HG02610 (cell line): Measurements from ENCODE around the gene ATXN7L1.

Source experiments
- ATAC-seq: cut with Tn5 transposase; IDR thresholded peaks from one replicate; pipeline ENCODE4 v1.9.1; 2021; ENCODE audit warnings: mild to moderate bottlenecking, moderate library complexity; ENCODE audit not compliant: unreplicated experiment

ATXN7L1 gene

GRCh38 chr7:105786520-105787470 lies 89.6 kb downstream of the ATXN7L1 start:
- ATAC-seq, result no peak

GRCh38 chr7:105782391-105783042 lies 93.9 kb downstream of the ATXN7L1 start:
- ATAC-seq, result no peak

DNA sequence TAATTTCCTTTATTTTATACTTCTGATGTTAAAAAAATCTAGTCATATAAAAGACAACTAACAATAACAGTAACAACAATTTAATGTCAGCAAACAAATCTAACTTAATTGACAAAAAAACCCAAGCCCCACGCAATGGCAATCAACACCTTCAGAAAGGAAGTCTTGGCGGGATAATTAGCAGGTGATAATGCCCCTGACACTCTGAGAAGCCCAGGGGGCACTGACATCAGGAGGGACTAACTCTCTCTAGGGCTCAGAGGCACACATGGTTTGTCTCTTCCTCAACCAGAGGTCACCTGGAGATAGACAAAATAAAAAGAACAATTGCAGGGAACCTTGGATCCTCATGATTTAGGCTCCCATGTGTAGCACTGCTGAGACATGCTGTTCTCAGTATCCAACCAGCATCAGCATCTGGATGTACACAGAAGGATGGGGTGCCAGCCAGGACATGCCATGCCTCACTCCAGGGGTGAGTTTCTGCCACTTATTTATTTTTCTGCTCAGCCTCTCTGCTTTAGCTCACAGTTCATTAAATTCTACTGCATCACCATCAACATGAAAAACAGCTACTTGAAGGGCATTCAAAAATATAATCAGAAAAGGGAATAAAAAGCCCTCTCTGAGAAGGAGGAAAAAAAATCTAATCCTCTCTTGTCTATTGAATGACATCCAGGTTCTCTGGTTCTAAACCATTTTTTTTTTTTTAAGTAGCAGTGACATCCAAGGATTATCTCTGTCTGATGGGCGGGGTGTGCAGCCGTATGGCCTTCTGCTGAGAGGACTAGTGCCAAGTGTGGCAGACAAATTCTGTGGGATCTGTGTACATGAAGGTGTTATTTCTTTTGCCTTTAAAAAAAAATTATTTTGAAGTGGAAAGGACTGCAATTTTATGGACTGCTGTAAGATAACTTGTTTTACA lies 96.3 kb downstream of the ATXN7L1 start:
- ATAC-seq, result no peak

GRCh38 chr7:105778956-105779355 lies 97.4 kb downstream of the ATXN7L1 start:
- ATAC-seq, result no peak

GRCh38 chr7:105776986-105777910 lies 99.2 kb downstream of the ATXN7L1 start:
- no peak for ATAC-seq

DNA sequence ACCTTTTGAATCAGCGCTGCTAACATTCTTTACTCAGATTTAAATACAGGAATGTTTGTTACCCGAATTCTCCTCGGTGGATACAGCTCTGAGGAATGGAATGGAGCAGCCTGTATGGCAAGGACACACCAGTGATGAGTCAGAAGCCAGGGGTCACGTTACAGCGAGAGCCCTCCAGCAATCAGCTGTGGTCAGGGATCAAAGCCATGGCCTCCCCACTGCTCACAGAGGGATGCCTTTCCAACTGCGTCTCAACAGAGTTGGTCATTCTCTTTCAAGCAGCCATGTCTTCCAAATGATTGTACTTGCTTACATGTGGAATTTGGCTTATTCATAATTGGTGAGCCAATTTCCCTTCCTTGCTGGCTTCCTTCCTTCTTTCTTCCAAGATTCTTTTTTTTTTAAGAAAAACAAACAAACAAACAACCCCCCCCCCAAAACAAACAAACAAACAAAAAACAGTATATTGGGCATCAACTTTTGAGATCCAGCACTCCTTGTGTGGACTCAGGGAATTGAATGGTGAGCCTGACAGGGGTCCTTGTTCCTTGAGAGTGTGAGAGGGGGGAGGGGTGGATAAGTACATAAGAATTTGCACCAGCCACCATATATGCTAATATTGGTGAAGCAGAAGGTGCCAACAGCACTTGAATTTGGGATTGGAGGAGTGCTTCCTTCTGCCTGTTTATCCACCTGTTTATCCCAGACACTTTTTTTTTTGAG lies 100.2 kb downstream of the ATXN7L1 start:
- ATAC-seq, result no peak

GRCh38 chr7:105775580-105775979 lies 100.8 kb downstream of the ATXN7L1 start:
- no peak for ATAC-seq

DNA sequence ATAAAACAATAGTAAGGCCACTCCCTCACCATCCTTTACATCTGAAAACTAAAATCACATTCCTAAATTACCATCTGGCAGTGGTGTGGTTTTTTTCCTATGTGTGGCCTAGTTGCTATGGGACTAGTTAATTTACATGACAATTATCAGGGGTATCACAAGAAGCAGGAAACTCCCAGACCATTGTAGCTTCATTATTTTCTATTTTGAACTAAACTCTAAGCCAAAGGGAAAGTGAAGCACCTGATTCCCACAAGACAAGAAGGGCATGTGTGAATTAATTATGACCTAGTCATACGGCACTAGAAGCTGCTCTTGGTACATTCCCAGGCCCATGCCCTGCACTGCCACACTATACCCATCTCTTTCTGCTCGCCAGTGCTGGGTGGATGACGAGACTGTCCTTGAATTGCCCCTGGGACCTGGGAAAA lies 103.4 kb downstream of the ATXN7L1 start:
- no peak for ATAC-seq

- ATAC-seq, result peak; percentile 48
These were observed 106.3 kb downstream of the ATXN7L1 start for GRCh38 chr7:105769901-105770628.

DNA sequence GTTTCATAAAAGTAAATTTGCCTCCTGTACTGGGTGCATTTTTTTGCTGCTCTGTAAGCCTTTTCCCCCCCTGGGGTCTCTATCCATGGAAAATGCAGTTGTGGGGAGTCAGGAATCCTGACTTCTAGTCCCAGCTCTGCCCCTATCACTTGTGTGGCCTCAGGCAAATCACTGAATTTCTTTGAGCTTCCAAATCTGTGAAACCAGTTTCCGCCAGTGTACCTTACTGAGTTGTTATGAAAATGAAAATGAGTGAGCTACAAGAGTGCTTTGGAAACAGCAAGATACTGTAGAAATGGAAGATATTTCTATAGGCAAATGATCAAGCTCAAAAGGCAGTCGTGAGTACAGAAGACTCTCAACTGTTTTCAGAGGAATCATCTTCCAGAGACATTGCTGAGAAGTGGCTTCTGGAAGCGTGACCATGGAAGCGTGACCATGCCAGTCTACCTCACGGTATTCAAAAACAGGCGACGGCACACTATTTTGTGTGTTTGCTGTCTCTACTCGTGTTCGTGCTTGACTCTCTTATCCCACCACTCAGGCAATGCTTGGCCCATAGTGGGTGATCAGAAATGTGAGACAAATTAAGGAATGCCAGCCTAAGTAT lies 107.4 kb downstream of the ATXN7L1 start:
- no peak for ATAC-seq

- ATAC-seq, result no peak
These were observed 108.3 kb downstream of the ATXN7L1 start for GRCh38 chr7:105768117-105768516.

DNA sequence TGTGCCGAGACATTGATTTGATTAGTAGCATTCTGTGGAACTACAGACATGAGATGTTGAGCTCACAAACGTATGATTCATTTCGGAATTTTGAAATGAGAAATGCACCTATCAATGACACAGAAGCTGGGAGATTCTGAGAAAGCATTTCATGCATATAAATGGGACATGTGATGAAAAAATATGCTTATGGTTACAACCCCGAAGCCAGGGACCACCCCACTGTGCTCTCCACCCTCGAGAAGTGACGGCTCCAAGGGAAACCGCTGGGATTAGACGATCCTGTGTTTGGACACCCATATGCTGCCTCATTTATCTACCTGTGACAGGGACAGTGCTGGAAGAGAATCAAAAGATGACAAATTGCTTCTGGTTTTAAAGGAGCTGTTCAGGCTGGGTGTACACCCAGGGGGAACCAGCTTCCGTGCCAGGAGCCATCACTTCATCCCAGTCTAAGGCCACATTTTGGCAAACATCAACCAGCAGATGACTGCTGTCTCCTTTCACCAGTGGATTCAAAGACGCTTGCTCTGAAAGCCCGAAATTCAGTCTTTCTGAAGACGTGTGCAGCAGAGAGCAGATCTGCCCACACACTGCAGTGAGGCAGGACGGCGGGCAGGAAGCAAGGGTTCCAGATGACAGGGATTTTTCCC lies 109.9 kb downstream of the ATXN7L1 start:
- no peak for ATAC-seq

DNA sequence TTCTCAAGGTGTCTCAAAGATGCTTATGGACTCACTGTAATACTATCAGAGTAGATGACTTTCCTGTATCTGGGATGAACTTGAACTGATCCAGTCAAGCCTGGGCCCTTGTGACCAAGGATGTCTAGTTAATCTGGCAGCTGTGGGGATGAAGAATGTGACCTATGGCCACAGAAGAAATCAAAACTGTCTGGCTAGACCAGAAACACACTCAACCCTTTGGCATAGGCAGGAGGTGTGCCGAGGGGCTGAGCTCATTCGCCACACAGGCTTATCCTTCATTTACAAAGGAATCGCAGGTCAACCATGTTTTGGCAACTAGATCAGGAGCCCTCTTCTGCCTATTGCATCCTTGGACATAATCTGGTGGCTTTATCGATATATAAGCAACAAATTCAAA lies 110.6 kb downstream of the ATXN7L1 start:
- ATAC-seq, result no peak

GRCh38 chr7:105764506-105764905 lies 111.9 kb downstream of the ATXN7L1 start:
- no peak for ATAC-seq

GRCh38 chr7:105760551-105761447 lies 115.6 kb downstream of the ATXN7L1 start:
- no peak for ATAC-seq

DNA sequence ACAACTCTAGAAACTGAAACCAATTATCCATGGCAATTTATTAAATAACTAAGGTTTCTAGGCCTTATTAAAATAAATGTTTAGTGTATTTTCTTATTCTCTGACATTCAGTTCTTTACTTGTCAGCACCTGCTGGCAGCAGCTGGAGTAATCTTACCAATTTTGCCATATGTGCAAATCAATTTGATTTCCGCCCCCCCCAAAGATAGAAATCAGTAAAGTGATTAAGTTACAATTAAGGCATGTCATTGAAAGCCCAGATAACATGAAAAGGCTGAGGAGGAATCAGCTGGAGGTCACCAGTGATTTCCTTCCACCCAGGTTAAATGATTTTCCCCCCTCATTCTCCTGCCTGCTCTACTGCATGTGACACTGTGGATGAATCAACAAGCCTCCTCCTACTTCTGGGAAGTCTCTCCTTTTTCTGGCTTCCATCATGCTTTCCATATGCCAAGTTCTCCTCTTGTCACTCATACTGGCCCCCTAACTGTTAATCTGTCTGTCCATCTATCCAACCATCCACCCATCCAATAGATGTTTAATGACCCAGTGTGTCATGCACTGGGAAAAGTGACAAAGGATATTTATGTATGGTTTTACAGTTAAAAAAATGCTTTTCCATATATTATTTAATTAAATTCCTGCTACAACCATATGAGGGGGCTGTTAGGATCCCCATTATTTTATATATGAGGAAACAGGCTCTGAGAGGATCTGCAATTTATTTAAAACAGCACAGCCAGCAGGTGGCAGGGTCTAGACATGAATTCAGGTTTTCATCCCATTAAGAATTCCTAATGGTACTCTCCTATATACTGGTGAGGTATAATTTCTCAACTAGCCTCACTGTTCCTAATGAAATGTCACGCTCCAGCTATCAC lies 116.5 kb downstream of the ATXN7L1 start:
- ATAC-seq, result no peak
